Suppressor macrophage treated with lipopolysaccharide for 1 hour (primary cell): ENCODE measurements around the gene P2RX3.
"Not testable (repeated sequence)": the region's sequence is repeated elsewhere in the genome, so short reads cannot be mapped to it uniquely, and the experiment has no call there.

Experiments
- DNase-seq, 3 donors: peaks; one replicate each; pipeline ENCODE4 v3.0.0-alpha.2; 2020 to 2022

Gene P2RX3

GRCh38 chr11:57353852-57354251 is 15.7 kb downstream of the P2RX3 start:
- DNase-seq, result peak; percentile 61 to 72 (median 63)

- DNase-seq, result peak; percentile 41 to 66 (median 66)
Observed at GRCh38 chr11:57354699-57355098, 16.5 kb downstream of the P2RX3 start.

DNA sequence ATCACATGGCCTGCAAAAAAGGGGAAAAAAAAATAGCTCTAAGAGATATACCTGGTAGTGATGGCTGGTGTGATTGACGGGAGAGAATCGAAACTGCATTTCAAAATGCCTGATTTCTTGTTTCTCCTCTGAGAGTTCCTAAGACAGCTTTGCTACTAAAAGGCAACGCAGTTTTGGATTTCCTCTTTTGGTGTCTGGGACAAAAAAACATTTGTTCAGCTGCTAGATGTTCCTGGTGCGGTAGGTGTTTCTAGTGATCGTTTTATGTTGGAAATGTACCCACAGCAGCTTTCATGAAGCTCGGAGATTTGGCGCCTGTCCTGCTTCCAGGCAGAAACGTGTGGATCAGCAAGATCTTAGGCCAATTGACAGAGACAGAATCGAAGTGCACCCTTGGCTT is 18.1 kb downstream of the P2RX3 start:
- DNase-seq, result peak; percentile 34 to 52 (median 45)

- DNase-seq, result no peak
Observed at GRCh38 chr11:57357310-57357709, 19.2 kb downstream of the P2RX3 start.

GRCh38 chr11:57357856-57358255 is 19.7 kb downstream of the P2RX3 start:
- peak; percentile 31 to 62 (median 46) for DNase-seq

DNA sequence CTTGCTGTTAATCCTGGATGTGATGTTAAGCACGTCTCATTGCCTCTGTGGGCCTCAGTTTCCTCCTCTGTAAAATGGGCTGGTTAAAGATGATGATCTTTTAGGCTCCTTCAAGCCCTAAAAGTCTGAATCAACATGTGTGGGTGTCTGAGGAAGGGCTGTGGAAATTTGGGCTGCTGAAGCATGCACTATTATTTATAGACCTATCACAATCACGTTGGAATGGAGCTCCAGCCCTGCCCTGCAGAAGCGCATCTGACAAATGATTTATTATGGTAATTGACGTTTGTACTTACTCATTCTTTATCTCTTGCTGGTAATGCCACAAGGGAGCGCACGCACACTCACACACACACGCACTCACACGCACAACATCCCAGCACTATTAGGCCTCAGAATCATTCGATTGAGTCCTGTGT is 20.4 kb downstream of the P2RX3 start:
- peak; percentile 60 to 79 (median 60) for DNase-seq

- no peak for DNase-seq
Observed at GRCh38 chr11:57358991-57359390, 20.8 kb downstream of the P2RX3 start.

- no peak for DNase-seq
Observed at GRCh38 chr11:57359396-57359795, 21.2 kb downstream of the P2RX3 start.

DNA sequence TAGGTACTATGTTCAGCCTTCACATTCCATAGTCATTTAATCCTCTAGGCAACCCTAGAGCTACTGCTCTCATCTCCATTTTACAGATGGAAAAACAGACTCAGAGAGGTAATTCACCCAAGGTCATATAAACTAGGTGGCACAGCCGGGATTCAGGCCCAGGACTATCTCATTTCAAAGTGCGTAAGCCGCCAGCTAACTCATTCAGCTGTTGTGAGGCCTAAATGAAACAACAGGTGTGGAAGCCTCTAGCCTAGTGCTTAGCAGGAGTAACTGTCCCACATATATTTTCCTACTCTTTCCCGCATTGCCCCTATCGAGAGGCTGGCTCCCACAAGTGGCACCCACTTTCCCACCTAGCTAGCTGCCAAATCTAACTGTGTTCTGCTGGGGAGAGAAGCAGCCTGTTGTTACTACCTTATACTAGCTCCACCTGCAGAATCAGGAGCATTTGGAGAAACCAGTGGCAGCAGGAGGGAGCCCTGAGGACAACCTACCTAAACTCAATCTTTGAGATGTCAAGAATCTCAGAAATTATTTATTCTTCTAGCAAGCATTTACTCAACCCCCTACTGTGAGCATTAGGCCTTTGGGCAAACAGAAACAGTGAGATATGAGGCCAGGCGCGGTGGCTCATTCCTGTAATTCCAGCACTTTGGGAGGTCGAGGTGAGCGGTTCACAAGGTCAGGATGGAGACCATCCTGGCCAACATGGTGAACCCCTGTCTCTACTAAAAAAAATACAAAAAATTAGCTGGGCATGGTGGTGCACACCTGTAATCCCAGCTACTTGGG is 21.9 kb downstream of the P2RX3 start:
- no peak for DNase-seq

DNA sequence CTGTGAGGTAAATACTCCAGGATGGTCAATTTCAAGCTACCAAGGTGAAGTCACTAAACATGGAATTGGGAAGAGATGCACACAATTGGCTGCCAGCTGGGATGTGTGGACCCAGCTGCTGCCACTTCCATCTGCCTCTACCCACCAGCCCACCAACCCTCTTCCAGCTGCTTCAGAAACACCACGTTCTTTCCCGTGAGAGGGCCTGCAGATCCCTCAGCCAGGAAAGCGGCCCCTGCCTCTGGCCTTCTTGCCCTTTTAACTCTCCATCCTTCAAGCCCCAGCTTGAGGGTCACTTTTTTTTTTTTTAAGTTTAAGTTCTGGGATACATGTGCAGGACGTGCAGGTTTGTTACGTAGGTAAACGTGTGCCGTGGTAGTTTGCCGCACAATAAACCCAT is 22.8 kb downstream of the P2RX3 start:
- no peak for DNase-seq

DNA sequence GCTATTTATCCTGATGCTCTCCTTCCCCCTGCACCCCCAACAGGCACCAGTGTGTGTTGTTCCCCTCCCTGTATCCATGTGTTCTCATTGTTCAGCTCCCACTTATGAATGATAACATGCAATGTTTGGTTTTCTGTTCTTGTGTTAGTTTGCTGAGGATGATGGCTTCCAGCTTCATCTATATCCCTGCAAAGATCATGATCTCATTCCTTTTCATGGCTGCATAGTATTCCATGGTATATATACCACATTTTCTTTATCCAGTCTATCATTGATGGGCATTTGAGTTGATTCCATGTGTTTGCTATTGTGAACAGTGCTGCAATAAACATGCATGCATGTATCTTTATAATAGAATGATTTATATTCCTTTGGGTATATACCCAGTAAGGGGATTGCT is 23.3 kb downstream of the P2RX3 start:
- DNase-seq, result not testable (repeated sequence)

DNA sequence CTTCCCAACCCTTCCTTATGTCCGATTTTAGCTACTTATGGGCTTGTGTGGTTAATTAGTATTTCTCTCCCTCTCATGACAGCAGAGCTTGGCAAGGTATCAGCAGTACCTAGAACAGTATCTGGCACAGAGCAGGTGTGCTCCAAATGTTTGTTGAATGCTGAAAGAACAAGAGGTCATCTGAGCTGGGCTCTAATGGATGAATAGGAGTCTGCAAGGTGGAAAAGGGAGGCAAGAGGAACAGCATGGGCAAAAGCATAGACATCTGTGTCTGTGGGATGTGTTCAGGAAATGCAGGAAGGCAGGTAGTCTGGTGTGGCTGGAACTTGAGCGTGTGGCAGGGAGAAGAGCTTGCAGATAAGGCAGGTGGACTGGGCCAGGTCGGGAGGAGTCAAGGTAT is 23.8 kb downstream of the P2RX3 start:
- no peak for DNase-seq

- DNase-seq, result no peak
Observed at GRCh38 chr11:57363131-57364080, 25.3 kb downstream of the P2RX3 start.

DNA sequence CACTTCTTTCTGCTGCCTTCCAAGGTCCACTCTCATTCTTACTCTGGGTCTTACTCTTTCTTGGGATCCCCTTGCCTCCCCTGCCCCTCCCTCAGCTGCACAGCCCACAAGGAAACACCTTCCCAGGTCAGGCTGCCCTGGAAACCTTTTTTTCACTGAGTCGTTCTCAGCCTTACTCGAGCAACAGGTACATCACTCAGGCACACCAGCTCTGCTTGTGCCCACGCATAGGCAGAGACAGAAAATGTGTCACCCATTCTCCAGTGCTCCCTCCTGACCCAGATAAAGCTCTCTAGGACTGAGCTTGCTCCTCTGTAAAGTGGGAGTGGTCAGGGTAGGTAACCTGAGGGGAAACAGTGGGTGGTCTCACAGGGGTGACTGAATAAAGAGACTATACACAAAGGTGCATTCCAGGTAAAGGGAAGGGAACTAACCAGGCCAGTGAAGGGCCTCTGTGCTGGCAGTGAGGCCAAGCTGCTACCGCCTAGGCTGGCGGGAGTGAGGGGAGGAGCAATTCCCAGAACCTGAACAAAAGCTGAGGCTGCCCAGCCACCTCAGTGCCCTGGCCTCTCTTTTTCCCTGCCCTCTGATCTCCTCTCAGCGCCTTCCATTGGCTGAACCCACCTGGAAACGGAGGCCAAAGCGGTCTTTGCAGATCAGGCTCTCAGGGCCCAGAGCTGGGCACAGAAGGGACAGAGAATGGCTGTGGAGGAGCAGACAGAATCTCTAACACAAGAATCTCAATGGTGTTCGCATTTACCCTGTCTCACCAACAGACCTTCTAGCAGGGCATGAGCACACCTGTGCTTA is 26.9 kb downstream of the P2RX3 start:
- no peak for DNase-seq

DNA sequence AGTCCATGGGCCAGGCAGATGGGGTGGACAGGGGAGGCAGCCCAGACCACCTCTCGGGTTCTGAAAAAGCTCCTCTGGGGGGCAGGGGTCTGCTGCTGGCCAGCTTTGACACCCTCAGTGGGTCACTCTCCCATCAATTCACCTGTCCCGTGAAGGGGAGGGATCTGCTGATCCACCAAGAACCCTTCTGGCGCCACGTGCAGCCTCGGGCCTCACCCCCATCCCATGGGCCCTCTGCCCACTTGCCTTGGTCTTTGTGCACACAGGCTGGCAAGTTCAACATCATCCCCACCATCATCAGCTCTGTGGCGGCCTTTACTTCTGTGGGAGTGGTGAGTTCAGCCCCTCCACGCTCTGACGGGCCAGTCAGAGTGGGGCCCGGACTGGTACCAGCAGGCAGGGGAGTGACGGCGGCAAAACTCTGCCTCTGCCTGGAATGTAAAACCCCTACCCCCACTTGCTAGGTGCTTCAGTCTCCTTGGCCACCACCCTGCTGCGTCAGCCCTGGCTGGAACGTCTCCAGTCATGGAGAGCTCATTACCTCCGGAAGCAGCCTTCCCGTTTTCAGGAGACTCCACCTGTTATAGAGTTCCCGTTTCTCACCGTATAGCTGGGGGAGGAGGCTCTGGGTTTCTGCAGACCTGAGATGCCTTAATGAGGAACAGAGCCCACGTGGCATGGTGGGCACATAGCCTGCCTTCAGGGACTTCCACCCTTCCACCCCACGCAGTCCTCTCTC is 30.1 kb downstream of the P2RX3 start:
- peak; percentile 43 to 65 (median 62) for DNase-seq

- DNase-seq, result no peak
Observed at GRCh38 chr11:57368845-57369232, 30.7 kb downstream of the P2RX3 start.

- DNase-seq, result peak in 2 of 3 donors; percentile 41 to 55
Observed at GRCh38 chr11:57370251-57370650, 32.1 kb downstream of the P2RX3 start.

- no peak for DNase-seq
Observed at GRCh38 chr11:57370941-57371340, 32.8 kb downstream of the P2RX3 start.

DNA sequence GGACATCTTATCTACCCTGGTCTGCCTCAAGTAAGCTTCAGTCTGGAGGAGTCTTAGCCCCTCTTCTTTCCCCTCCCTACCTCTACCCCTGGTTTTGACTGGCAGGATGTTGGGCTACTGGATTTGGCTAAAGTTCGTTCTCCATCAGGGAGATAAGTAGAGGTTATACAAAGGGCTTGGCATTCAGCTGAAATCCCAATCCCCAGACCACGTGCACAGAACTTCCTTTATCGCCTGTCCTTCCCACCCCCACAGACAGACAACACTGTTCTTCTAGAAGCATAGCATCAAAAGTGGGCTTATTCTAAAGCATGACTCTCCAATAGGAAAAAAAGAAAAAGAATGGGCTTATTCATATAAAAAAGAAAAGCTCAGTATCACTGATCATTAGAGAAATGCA is 35.0 kb downstream of the P2RX3 start:
- no peak for DNase-seq

DNA sequence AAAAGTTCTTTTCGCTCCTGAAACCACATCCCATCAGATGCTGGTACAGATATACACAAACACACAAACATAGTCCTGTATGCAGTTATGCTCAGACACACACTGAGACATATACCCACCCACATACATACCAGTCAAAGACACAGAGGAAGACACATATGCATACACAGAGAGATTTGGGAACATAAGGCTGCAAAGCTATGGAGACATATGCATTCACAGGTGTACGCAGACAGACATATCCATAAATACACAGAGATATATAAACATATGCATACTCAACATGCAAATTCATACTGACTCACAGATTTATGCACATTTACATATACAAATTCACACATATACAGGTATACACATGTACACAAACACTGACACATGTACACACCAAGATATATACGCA is 36.8 kb downstream of the P2RX3 start:
- DNase-seq, result no peak

DNA sequence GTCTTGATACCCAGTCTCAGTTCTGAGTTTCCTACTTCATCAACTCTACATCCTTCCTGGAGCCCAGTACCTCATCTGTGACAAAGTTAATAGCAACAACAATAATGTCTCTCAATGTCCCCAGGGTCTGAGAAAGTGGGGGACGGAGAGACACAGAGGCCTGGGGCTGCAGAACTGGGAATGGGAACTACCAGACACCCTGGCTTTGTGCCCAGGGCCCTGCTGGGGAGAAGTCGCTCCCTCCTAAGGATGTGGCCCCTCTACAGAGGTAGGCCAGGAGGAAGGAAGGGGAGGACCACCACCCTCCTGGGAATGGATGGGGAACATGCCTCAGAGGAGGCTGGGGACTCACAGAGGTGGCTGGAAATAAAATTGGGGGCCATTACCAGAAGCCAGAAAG is 37.3 kb downstream of the P2RX3 start:
- no peak for DNase-seq
